Dermis lymphatic vessel endothelial cell (primary cell): ENCODE measurements around the gene DLGAP1. TPM values are rescaled to one million over a fixed set of nuclear protein-coding genes. Genes with fewer than 3 reads are reported as not detected.

Experiments
- total RNA-seq: library from RNA; depleted of rRNA; stranded (reverse); fragments of >200 nt; gene quantifications from 2 replicates; pipeline ENCODE4 v1.2.1, GENCODE V29; 2014

DLGAP1 gene
- 0.09 and 0.11 TPM in 2 replicates for total RNA-seq

GRCh38 chr18:4455113-4455811 lies at the start of gene DLGAP1:
TSS of gene DLGAP1 (minus strand) at chr18:4455307.

GRCh38 chr18:3450012-3450798 lies 1004.9 kb downstream of the DLGAP1 start, which contains the start of gene TGIF1:
TSS of gene TGIF1 (plus strand) at chr18:3450172. CDS start at chr18:3450490, 318 bp downstream.

